HEK293T (cell line): ENCODE data around the gene PSMC3IP.

ENCODE experiments used
- ARNT ChIP-seq: fragments of 450-650 bp; IDR thresholded peaks from 2 replicates; pipeline ENCODE4 v1.6.1; 2017; ENCODE audit warnings: mild to moderate bottlenecking
- BHLHE40 ChIP-seq: fragments of 450-650 bp; IDR thresholded peaks from 2 replicates; pipeline ENCODE4 v1.6.1; 2016; ENCODE audit warnings: mild to moderate bottlenecking, moderate library complexity, borderline replicate concordance
- ELF4 ChIP-seq: fragments of 450-650 bp; IDR thresholded peaks from 2 replicates; pipeline ENCODE4 v1.6.1; 2017; ENCODE audit warnings: antibody characterized with exemption
- FOXA1 ChIP-seq: fragments of 450-650 bp; IDR thresholded peaks from 2 replicates; pipeline ENCODE4 v1.6.1; 2016; ENCODE audit warnings: mild to moderate bottlenecking
- FOXK2 ChIP-seq: fragments of 450-650 bp; IDR thresholded peaks from 2 replicates; pipeline ENCODE4 v1.6.1; 2016; ENCODE audit warnings: mild to moderate bottlenecking
- FOXM1 ChIP-seq: fragments of 450-650 bp; IDR thresholded peaks from 2 replicates; pipeline ENCODE4 v1.6.1; 2017; ENCODE audit warnings: mild to moderate bottlenecking, borderline replicate concordance
- HDGF ChIP-seq: fragments of 450-650 bp; IDR thresholded peaks from 2 replicates; pipeline ENCODE4 v1.6.1; 2017; ENCODE audit warnings: antibody characterized with exemption, borderline replicate concordance
- L3MBTL2 ChIP-seq: fragments of 450-650 bp; conservative IDR thresholded peaks from 2 replicates; pipeline ENCODE4 v1.6.1; 2016; ENCODE audit warnings: mild to moderate bottlenecking
- LEF1 ChIP-seq: fragments of 450-650 bp; IDR thresholded peaks from 2 replicates; pipeline ENCODE4 v1.6.1; 2017; ENCODE audit warnings: mild to moderate bottlenecking, borderline replicate concordance
- NFRKB ChIP-seq: fragments of 450-650 bp; IDR thresholded peaks from 2 replicates; pipeline ENCODE4 v1.6.1; 2016; ENCODE audit warnings: mild to moderate bottlenecking, moderate library complexity
- SP1 ChIP-seq: fragments of 450-650 bp; IDR thresholded peaks from 2 replicates; pipeline ENCODE4 v1.6.1; 2017
- SUZ12 ChIP-seq: fragments of 450-650 bp; IDR thresholded peaks from 2 replicates; pipeline ENCODE4 v1.6.1; 2016; ENCODE audit warnings: mild to moderate bottlenecking
- TARDBP ChIP-seq: fragments of 450-650 bp; IDR thresholded peaks from 2 replicates; pipeline ENCODE4 v1.6.1; 2016
- ZNF384 ChIP-seq: fragments of 450-650 bp; IDR thresholded peaks from 2 replicates; pipeline ENCODE4 v1.6.1; 2016

- TF ChIP-seq HDGF (no peak), ARNT (no peak), SP1 (no peak), FOXM1 (no peak), TARDBP (no peak), ELF4 (no peak), SUZ12 (no peak), LEF1 (no peak), L3MBTL2 (no peak), ZNF384 (no peak), FOXA1 (no peak), NFRKB (no peak), FOXK2 (no peak), BHLHE40 (no peak)
These were observed 32.6 kb downstream of the PSMC3IP start for GRCh38 chr17:42544874-42545283.
